ENCODE measurements around the gene ANKRA2.

ANKRA2 gene

DNA sequence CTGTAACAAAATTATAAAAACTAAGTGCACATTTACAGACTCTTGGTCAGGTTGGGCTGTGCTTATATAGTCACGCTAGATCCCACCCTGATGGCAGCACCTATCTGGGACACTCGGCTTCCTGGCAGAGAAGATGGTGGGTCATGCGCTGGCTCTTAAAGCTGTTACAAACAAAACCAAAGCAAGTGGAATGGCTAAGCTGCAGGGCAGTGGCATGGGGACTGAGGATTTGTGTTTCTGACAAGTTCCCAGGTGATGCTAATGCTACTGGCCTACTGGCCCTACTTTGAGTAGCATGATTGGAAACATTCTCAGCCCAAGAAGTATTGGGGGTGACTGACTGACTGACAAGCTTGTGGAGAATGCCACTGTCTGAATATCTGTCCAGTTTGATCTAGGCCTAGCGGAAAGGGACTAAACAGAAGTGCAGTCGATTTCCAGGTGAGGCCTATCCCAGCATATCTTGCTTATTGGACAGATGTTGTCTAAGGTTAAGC, 58.9 kb downstream of the ANKRA2 start:
- no peak for DNase-seq

Measured in amygdala (tissue), 56 donors.